ENCODE data around the gene NCEH1.

GRCh38 chr3:172581757-172582166 lies 129.1 kb downstream of the NCEH1 start:
- TF ChIP-seq EZH2phosphoT487 (IDR thresholded peaks at IDR 0.05; ENCODE audit: borderline replicate concordance) = no peak
- TF ChIP-seq CTCF (conservative IDR thresholded peaks at IDR 0.05; ENCODE audit: low read length) = no peak
